ENCODE measurements around the gene IDS.

DNA sequence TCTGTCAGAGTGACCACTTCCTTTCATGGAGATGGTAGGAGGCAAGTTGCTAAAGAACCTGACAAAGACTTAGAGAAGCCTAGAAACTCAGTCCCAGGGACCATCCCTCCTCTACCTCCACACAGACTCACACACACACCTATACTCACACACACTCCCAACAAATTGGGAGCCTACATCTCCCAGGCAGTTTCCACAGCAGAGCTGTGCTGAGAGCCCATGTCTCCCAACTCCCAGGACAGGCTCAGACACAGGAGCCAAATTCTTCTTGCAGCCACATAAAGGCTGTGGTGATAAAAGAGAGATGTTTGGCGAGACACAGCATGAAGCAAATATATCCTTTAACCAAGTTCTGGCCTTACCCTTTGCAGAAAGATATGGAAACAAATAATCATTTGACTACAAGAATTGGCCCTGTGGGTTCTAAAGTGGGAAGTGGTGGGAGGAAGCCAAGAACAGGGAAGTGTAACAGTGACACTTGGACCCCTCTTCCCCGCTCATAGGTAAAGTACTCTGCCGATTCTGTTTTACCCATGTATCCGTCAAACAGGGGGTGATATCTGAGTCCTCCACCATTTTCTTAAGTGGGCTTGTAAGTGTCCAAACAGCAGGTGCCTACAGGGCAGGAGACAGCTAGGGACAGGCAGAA, 11.0 kb upstream of the IDS start:
- TF ChIP-seq, protein P1, sequence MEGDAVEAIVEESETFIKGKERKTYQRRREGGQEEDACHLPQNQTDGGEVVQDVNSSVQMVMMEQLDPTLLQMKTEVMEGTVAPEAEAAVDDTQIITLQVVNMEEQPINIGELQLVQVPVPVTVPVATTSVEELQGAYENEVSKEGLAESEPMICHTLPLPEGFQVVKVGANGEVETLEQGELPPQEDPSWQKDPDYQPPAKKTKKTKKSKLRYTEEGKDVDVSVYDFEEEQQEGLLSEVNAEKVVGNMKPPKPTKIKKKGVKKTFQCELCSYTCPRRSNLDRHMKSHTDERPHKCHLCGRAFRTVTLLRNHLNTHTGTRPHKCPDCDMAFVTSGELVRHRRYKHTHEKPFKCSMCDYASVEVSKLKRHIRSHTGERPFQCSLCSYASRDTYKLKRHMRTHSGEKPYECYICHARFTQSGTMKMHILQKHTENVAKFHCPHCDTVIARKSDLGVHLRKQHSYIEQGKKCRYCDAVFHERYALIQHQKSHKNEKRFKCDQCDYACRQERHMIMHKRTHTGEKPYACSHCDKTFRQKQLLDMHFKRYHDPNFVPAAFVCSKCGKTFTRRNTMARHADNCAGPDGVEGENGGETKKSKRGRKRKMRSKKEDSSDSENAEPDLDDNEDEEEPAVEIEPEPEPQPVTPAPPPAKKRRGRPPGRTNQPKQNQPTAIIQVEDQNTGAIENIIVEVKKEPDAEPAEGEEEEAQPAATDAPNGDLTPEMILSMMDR (IDR thresholded peaks at IDR 0.05; ENCODE audit: poor library complexity), result no peak
- no peak for TF ChIP-seq EZH2 (IDR thresholded peaks at IDR 0.05; ENCODE audit: borderline replicate concordance)
